HEK293 (cell line): ENCODE data around the gene CASKIN2.

ENCODE experiments used
- SETDB1 ChIP-seq: IDR thresholded peaks from one replicate; pipeline ENCODE4 v1.6.1; 2017; ENCODE audit warnings: mild to moderate bottlenecking, low read length, moderate library complexity, mixed read lengths; ENCODE audit not compliant: insufficient read length
- ZBTB1 ChIP-seq: fragments of 450-650 bp; formaldehyde crosslinking; IDR thresholded peaks from 2 replicates; pipeline ENCODE4 v1.5.1; 2016; ENCODE audit warnings: missing biosample characterization, missing genetic modification characterization
- ZNF324 ChIP-seq: fragments of 450-650 bp; formaldehyde crosslinking; IDR thresholded peaks from 2 replicates; pipeline ENCODE4 v1.5.1; 2016; ENCODE audit warnings: missing biosample characterization, missing genetic modification characterization
- ZNF350 ChIP-seq: fragments of 450-650 bp; formaldehyde crosslinking; IDR thresholded peaks from 2 replicates; pipeline ENCODE4 v1.5.0; 2017; ENCODE audit warnings: missing biosample characterization, mild to moderate bottlenecking, missing genetic modification characterization
- ZNF585B ChIP-seq: fragments of 450-650 bp; formaldehyde crosslinking; IDR thresholded peaks from 2 replicates; pipeline ENCODE4 v1.5.1; 2016; ENCODE audit warnings: missing biosample characterization, missing genetic modification characterization
- ZNF76 ChIP-seq: fragments of 450-650 bp; formaldehyde crosslinking; IDR thresholded peaks from 2 replicates; pipeline ENCODE4; 2016; ENCODE audit warnings: low read depth, missing biosample characterization, missing genetic modification characterization, borderline replicate concordance
- TF ChIP-seq, protein P1 (sequence below): fragments of 450-650 bp; formaldehyde crosslinking; IDR thresholded peaks from 2 replicates; pipeline ENCODE4 v1.5.1; 2016; ENCODE audit warnings: missing biosample characterization, missing genetic modification characterization
- TF ChIP-seq, protein P2 (sequence below): fragments of 450-650 bp; IDR thresholded peaks from 2 replicates; pipeline ENCODE4 v1.5.1; 2018; ENCODE audit warnings: missing biosample characterization, missing genetic modification characterization
- TF ChIP-seq, protein P3 (sequence below): fragments of 450-650 bp; formaldehyde crosslinking; IDR thresholded peaks from 2 replicates; pipeline ENCODE4 v1.5.1; 2016; ENCODE audit warnings: missing biosample characterization, missing genetic modification characterization, borderline replicate concordance
- TF ChIP-seq, protein P4 (sequence below): fragments of 450-650 bp; formaldehyde crosslinking; IDR thresholded peaks from 2 replicates; pipeline ENCODE4 v1.5.1; 2016; ENCODE audit warnings: missing biosample characterization, missing genetic modification characterization
- TF ChIP-seq, protein P5 (sequence below): fragments of 450-650 bp; formaldehyde crosslinking; IDR thresholded peaks from 2 replicates; pipeline ENCODE4 v1.5.1; 2016; ENCODE audit warnings: missing biosample characterization, missing genetic modification characterization

DNA sequence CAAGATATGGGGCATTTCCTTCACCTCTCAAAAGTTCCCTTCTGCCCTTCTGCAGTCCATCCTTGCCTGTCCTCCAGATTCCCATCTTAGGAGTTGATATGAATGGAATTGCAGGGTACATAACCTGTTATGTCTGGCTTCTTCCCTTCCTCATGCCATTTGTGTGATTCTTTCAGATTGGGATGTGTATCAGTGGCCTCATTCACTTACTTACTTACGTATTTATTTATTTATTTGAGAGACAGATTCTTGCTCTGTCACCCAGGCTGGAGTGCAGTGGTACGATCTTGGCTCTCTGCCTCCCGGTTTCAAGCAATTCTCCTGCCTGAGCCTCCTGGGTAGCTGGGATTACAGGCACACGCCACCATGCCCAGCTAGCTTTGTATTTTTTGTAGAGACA lies 65.1 kb downstream of the CASKIN2 start:
- TF ChIP-seq, protein P1, sequence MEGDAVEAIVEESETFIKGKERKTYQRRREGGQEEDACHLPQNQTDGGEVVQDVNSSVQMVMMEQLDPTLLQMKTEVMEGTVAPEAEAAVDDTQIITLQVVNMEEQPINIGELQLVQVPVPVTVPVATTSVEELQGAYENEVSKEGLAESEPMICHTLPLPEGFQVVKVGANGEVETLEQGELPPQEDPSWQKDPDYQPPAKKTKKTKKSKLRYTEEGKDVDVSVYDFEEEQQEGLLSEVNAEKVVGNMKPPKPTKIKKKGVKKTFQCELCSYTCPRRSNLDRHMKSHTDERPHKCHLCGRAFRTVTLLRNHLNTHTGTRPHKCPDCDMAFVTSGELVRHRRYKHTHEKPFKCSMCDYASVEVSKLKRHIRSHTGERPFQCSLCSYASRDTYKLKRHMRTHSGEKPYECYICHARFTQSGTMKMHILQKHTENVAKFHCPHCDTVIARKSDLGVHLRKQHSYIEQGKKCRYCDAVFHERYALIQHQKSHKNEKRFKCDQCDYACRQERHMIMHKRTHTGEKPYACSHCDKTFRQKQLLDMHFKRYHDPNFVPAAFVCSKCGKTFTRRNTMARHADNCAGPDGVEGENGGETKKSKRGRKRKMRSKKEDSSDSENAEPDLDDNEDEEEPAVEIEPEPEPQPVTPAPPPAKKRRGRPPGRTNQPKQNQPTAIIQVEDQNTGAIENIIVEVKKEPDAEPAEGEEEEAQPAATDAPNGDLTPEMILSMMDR (tag by site-specific recombination) = no peak
- TF ChIP-seq SETDB1 = no peak
- no peak for TF ChIP-seq ZNF585B (tag by site-specific recombination)
- TF ChIP-seq, protein P2, sequence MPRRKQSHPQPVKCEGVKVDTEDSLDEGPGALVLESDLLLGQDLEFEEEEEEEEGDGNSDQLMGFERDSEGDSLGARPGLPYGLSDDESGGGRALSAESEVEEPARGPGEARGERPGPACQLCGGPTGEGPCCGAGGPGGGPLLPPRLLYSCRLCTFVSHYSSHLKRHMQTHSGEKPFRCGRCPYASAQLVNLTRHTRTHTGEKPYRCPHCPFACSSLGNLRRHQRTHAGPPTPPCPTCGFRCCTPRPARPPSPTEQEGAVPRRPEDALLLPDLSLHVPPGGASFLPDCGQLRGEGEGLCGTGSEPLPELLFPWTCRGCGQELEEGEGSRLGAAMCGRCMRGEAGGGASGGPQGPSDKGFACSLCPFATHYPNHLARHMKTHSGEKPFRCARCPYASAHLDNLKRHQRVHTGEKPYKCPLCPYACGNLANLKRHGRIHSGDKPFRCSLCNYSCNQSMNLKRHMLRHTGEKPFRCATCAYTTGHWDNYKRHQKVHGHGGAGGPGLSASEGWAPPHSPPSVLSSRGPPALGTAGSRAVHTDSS (tag by site-specific recombination) = no peak
- TF ChIP-seq ZNF76 = no peak
- TF ChIP-seq, protein P3, sequence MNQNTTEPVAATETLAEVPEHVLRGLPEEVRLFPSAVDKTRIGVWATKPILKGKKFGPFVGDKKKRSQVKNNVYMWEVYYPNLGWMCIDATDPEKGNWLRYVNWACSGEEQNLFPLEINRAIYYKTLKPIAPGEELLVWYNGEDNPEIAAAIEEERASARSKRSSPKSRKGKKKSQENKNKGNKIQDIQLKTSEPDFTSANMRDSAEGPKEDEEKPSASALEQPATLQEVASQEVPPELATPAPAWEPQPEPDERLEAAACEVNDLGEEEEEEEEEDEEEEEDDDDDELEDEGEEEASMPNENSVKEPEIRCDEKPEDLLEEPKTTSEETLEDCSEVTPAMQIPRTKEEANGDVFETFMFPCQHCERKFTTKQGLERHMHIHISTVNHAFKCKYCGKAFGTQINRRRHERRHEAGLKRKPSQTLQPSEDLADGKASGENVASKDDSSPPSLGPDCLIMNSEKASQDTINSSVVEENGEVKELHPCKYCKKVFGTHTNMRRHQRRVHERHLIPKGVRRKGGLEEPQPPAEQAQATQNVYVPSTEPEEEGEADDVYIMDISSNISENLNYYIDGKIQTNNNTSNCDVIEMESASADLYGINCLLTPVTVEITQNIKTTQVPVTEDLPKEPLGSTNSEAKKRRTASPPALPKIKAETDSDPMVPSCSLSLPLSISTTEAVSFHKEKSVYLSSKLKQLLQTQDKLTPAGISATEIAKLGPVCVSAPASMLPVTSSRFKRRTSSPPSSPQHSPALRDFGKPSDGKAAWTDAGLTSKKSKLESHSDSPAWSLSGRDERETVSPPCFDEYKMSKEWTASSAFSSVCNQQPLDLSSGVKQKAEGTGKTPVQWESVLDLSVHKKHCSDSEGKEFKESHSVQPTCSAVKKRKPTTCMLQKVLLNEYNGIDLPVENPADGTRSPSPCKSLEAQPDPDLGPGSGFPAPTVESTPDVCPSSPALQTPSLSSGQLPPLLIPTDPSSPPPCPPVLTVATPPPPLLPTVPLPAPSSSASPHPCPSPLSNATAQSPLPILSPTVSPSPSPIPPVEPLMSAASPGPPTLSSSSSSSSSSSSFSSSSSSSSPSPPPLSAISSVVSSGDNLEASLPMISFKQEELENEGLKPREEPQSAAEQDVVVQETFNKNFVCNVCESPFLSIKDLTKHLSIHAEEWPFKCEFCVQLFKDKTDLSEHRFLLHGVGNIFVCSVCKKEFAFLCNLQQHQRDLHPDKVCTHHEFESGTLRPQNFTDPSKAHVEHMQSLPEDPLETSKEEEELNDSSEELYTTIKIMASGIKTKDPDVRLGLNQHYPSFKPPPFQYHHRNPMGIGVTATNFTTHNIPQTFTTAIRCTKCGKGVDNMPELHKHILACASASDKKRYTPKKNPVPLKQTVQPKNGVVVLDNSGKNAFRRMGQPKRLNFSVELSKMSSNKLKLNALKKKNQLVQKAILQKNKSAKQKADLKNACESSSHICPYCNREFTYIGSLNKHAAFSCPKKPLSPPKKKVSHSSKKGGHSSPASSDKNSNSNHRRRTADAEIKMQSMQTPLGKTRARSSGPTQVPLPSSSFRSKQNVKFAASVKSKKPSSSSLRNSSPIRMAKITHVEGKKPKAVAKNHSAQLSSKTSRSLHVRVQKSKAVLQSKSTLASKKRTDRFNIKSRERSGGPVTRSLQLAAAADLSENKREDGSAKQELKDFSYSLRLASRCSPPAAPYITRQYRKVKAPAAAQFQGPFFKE = no peak
- TF ChIP-seq, protein P4, sequence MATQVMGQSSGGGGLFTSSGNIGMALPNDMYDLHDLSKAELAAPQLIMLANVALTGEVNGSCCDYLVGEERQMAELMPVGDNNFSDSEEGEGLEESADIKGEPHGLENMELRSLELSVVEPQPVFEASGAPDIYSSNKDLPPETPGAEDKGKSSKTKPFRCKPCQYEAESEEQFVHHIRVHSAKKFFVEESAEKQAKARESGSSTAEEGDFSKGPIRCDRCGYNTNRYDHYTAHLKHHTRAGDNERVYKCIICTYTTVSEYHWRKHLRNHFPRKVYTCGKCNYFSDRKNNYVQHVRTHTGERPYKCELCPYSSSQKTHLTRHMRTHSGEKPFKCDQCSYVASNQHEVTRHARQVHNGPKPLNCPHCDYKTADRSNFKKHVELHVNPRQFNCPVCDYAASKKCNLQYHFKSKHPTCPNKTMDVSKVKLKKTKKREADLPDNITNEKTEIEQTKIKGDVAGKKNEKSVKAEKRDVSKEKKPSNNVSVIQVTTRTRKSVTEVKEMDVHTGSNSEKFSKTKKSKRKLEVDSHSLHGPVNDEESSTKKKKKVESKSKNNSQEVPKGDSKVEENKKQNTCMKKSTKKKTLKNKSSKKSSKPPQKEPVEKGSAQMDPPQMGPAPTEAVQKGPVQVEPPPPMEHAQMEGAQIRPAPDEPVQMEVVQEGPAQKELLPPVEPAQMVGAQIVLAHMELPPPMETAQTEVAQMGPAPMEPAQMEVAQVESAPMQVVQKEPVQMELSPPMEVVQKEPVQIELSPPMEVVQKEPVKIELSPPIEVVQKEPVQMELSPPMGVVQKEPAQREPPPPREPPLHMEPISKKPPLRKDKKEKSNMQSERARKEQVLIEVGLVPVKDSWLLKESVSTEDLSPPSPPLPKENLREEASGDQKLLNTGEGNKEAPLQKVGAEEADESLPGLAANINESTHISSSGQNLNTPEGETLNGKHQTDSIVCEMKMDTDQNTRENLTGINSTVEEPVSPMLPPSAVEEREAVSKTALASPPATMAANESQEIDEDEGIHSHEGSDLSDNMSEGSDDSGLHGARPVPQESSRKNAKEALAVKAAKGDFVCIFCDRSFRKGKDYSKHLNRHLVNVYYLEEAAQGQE (tag by site-specific recombination) = no peak
- no peak for TF ChIP-seq ZNF324 (tag by site-specific recombination)
- no peak for TF ChIP-seq ZBTB1 (tag by site-specific recombination)
- TF ChIP-seq, protein P5, sequence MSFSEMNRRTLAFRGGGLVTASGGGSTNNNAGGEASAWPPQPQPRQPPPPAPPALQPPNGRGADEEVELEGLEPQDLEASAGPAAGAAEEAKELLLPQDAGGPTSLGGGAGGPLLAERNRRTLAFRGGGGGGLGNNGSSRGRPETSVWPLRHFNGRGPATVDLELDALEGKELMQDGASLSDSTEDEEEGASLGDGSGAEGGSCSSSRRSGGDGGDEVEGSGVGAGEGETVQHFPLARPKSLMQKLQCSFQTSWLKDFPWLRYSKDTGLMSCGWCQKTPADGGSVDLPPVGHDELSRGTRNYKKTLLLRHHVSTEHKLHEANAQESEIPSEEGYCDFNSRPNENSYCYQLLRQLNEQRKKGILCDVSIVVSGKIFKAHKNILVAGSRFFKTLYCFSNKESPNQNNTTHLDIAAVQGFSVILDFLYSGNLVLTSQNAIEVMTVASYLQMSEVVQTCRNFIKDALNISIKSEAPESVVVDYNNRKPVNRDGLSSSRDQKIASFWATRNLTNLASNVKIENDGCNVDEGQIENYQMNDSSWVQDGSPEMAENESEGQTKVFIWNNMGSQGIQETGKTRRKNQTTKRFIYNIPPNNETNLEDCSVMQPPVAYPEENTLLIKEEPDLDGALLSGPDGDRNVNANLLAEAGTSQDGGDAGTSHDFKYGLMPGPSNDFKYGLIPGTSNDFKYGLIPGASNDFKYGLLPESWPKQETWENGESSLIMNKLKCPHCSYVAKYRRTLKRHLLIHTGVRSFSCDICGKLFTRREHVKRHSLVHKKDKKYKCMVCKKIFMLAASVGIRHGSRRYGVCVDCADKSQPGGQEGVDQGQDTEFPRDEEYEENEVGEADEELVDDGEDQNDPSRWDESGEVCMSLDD (tag by site-specific recombination) = no peak
- TF ChIP-seq ZNF350 = no peak
